GM13977 (cell line): Measurements from ENCODE around the gene RAB15.

Source experiments
- DNase-seq: peaks from one replicate; pipeline ENCODE4 v3.0.0; 2012; ENCODE audit warnings: low spot score
- in situ Hi-C: fragments of 300-500 bp; cut with MboI; formaldehyde crosslinking; loops from one replicate; pipeline ENCODE4 v1.12.0; 2022; ENCODE audit warnings: low sequenced_read_pairs, low pct_unique_long_range_greater_than_20kb, mixed read lengths, inconsistent platforms; ENCODE audit not compliant: unreplicated experiment
- TF ChIP-seq, protein P1 (sequence below): IDR thresholded peaks from 2 replicates; pipeline ENCODE4 v1.5.1; 2012; ENCODE audit warnings: mild to moderate bottlenecking, control low read depth; ENCODE audit not compliant: insufficient read depth; ENCODE audit errors: extremely low read depth, missing control alignments

The RAB15 gene

GRCh38 chr14:64953661-64954060, 18.5 kb downstream of the RAB15 start:
- TF ChIP-seq, protein P1, sequence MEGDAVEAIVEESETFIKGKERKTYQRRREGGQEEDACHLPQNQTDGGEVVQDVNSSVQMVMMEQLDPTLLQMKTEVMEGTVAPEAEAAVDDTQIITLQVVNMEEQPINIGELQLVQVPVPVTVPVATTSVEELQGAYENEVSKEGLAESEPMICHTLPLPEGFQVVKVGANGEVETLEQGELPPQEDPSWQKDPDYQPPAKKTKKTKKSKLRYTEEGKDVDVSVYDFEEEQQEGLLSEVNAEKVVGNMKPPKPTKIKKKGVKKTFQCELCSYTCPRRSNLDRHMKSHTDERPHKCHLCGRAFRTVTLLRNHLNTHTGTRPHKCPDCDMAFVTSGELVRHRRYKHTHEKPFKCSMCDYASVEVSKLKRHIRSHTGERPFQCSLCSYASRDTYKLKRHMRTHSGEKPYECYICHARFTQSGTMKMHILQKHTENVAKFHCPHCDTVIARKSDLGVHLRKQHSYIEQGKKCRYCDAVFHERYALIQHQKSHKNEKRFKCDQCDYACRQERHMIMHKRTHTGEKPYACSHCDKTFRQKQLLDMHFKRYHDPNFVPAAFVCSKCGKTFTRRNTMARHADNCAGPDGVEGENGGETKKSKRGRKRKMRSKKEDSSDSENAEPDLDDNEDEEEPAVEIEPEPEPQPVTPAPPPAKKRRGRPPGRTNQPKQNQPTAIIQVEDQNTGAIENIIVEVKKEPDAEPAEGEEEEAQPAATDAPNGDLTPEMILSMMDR = no peak
- in situ Hi-C loops = no loop called here

DNA sequence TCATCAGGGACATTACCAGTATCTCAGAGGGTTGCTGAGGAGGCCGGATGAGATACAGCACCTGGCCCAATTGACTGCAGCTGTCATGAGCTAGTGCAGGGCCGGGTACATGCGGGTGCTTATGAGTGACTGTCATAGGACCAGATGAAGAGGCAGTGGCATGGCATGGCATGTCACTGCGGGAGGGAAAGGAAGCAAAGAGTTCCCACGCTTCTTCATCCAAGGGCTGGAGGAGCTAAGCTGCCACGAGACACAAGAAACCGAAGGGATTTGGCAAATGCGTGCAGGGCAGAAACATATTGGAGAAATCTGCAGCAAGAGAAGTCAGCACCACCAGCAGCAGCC, 18.9 kb downstream of the RAB15 start:
- in situ Hi-C loops = no loop called here
- TF ChIP-seq, protein P1 = no peak
- no peak for DNase-seq

More at GRCh38 chr14:64953661-64954060, 18.5 kb downstream of the RAB15 start:
- DNase-seq = no peak

DNA sequence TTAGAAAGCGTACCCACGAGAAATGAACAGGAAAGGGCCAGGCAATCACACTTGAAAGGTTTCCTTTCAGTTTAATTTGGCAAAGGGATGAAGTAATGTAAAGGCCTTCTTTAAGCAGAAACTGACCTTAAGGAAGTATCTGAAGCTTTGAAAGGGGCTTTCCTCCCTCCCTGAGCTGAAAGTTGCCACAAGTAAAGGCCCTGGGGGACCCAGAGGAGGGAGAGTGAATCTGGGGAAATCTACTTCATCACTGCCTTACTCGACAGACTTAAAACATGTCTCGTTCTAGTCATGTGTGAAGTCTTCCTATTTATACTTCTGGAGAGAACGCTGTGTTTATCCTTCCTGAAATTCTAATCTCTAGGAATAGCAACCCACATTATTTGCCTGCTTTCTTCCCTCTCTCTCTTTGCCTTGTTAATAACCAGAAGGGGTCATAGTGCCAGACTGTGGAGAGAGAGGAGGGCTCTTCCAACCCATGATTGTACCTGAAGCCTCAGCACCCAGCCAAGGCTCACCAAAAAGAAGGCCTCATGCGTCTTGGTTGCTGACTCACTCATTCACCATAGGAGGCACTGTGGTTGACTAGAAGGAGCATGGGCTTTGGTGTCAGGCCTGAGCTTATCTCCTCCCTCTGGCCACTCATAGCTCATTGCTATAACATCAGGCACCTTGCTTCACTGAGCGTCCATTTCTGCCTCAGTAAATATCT, 19.4 kb downstream of the RAB15 start:
- TF ChIP-seq, protein P1 = peak; percentile 40

DNA sequence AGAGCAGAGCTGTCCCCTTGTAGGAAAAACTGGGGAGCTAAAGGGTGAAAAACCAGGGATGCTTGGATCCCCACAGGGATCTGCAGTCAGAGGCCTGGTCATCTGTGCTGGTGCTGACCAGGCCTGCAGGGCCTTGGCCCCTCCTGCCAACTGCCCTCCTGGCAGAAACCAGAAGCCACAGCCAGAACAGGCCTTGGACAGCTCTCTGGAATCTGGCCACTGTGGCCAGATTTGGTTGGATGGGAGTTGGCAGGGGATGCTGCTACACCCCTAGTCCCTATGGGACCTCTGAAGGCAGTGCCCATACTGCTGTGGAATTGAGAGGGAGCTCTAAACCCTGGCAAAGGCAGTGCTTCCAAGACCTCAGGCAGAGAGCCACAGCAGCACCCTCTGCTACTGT, 20.4 kb downstream of the RAB15 start:
- in situ Hi-C loops = no loop called here
- no peak for DNase-seq
- TF ChIP-seq, protein P1 = no peak

More for the DNA sequence above, 19.4 kb downstream of the RAB15 start:
- in situ Hi-C loops = no loop called here
- DNase-seq = peak; percentile 82

- TF ChIP-seq, protein P1 = no peak
- no peak for DNase-seq
- in situ Hi-C loops = no loop called here
These were observed 20.8 kb downstream of the RAB15 start for GRCh38 chr14:64951291-64951690.

- in situ Hi-C loops = no loop called here
- TF ChIP-seq, protein P1 = no peak
- DNase-seq = no peak
These were observed 21.2 kb downstream of the RAB15 start for GRCh38 chr14:64950889-64951288.
